Epidermal melanocyte (primary cell): ENCODE measurements around the gene CATSPERE.

ENCODE experiments used
- DNase-seq: peaks from one replicate; pipeline ENCODE4 v3.0.0; 2011; ENCODE audit warnings: low spot score; ENCODE audit not compliant: insufficient read length

CATSPERE gene

DNA sequence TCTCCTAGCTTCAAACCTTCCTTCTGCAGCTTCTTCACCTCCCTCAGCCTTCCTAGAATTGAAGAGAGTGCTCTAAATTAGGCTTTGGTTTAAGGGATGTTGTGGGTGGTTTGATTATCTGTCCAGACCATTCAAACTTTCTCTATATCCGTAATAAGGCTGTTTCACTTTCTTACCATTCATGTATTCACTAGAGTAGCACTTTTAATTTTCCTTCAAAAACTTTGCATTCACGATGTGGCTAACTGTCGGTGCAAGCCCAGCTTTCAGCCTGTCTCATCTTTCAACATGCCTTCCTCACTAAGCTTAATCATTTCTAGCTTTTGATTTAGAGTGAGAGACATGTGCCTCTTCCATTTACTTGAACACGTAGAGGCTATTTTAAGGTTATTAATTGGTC, 165.6 kb downstream of the CATSPERE start:
- DNase-seq: no peak

DNA sequence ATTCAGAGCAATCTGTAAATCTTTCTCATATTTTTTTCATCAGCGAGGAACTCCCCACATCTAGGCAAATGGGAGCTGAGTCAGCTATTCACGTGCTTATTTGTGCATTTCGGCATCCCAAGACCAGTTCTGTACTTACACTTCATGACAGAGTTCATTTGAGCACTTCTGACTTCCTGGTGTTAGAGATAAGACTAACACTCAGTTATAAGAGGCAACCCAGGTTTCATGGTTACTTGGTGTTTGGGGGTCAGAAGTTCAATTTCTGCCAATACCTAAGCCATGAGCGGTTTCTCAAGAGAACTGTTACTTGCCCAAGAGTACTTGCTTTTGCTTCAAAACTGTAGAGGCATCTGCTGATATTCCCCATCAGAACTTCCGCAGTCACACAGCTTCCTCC, 167.7 kb downstream of the CATSPERE start:
- DNase-seq: no peak

DNA sequence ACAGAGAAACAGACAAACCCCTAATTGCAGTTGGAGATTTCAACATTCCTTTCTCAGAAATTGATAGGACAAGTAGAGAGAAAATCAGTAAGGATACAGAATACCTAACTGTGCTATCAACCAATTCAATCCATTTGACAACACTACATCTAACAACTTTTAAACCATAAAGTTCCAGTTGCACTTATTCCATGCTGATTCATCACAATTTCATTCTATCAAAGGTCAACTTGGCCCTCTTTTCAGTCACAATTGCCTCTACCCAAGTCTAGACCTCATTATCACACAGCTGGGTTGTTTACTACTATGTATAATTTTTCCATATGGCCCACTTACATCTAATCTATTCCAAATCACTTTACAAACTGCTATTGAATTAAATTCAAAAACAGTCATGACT, 172.1 kb downstream of the CATSPERE start:
- no peak for DNase-seq

DNA sequence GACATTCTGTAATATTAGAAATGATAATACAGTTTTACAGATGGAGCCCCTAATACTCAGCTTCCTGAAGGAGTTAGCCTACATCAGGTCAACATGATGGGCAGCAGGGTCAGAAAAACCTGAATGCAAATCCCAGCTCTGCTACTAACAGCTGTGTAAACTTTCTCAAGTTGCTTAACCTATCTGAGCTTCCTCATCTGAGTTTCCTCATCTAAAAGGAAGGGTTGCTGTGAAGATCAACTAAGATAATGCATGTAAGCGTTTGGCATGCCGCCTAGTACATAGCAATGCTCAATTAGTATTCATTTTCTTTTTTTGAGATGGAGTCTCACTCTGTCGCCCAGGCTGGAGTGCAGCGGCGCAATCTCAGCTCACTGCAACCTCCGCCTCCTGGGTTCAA, 173.5 kb downstream of the CATSPERE start:
- DNase-seq: no peak

DNA sequence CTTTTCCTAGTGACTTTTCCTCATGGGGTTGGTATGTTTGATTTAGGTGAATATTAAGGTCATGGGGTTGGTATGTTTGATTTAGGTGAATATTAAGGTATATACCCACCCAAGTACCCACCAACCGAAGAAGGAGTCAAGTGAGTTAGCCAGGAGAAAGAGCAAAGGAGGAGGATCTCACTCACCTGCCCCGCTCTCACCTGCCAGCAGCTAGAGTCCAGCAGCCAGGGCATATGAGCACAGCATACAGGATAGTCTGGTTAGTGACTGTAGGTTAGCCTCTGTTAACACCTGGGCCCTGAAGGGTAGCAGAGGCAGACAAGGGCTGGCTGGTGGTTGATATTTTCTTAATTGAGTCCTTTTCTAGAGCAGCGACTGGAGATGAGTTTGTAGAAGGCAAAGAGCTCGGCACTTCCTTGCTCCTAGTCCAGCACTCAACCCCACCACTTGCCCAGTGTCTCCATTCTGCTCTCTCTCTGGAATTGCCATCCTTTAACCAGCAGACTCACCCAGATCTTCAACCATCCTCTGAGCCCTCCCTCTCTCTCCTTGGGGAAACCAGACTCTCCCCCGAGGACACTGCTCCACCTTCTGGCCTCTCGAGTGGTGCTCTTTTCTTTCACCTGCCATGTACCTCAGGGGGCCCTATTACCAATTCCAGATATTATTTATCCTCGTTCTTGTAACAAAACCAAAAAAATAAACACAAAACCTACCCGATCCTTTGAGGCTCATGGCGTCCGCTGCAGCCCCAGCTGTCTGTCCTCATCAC, 175.6 kb downstream of the CATSPERE start:
- DNase-seq: no peak

DNA sequence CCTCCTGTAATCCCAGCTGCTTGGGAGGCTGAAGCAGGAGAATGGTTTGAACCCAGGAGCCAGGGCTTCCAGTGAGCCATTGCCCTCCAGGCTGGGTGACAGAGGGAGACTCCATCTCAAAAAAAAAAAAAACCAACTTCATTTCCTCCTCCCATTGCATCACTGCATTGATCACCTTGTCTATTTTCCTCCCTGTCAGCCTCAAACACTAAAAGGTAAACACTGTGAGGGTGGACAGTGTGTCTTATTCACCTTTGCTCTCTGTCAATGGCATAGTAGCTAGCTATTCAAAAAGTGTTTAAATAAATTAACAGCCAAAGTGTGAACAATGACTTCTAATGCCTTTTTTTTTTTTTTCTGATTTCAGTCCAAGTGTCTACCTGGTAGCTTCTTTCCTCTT, 178.5 kb downstream of the CATSPERE start:
- no peak for DNase-seq

DNA sequence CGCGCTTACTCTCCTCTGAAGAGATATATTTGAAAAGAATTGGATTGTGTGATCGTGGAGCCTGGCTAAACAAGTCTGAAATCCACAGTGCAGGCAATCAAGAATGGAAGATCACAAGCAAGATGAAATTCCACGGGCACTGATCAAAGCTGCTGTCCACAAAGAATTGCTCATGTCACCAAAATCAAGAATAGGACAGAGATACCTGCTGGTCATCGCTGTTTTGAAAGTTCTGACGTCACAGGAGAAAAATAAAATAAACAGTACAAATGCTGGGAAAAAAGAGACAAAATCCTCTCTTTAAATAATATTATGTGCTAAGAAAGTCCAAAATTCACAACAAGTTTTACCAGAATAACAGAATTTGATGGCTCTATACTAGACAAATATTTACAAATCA, 179.8 kb downstream of the CATSPERE start:
- DNase-seq: no peak

DNA sequence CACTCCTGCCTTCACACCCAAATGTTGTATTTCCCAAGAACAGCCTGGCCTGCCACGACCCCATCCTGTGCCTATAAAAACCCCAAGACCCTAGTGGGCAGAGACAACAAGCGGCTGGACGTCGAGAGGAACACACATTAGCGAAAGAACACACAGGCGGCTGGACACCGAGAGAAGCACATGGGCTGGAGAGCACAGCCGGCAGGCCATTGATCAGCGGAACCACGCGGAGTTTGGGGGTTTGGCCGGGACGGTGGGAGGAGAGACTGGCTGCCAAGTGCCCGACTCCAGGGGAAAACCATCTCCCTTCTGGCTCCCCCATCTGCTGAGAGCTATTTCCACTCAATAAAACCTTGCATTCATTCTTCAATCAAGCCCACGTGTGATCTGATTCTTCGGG, 181.5 kb downstream of the CATSPERE start:
- no peak for DNase-seq

DNA sequence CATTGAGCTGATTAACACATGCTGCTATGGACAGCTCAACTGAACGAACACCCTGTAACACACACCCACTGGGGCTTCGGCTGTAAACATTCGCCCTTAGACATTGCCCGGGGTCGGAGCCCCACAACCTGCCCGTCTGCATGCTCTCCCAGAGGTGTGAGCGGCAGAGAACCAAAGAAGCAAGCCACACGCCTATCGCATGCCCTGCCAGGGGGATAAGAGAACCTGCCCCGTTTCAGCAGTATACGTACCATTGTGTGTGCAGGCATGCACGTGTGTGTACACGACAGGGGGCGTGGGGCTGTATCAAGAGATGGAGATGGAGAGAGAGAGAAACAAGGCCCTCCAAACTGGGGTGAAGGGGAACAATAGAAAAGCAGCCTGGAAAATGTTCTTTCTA, 181.9 kb downstream of the CATSPERE start:
- no peak for DNase-seq

DNA sequence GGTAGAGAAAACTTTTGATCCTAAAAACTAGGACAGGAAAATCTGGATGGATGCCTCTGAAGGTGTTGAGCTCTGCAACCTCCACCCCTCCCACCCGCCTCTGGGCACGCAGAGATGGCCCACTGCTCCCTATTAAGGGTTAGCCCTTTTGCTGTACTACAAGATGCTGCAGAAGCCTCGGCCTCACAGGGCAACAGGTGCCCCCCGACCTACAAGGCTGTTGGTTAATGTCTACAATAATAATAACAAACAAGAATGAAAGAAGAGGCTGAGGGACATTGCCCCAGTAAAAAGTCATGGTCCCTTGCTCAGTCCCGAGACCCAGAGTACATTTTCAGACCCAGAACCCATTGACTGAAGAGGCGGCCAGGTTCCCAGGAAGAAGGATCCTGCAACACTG, 184.3 kb downstream of the CATSPERE start:
- DNase-seq: no peak

DNA sequence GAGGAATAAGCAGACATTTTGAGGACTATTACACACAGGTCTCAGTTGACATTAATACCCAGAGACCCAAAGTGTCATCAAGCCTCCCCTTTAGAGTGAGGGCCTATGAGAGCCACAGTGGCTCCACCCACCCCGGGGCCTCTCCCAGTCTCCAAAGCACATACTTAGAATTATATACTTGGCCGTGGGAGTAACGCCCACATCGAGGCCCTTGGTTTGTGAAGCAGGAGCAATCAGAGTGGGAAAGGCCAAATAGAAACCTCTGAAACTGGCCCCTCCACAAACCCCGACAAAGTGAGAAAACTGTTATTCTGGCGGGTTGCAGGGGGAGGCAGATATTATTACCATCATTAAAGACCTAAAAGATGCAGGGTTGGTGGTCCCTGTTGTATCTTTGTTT, 184.8 kb downstream of the CATSPERE start:
- DNase-seq: no peak

DNA sequence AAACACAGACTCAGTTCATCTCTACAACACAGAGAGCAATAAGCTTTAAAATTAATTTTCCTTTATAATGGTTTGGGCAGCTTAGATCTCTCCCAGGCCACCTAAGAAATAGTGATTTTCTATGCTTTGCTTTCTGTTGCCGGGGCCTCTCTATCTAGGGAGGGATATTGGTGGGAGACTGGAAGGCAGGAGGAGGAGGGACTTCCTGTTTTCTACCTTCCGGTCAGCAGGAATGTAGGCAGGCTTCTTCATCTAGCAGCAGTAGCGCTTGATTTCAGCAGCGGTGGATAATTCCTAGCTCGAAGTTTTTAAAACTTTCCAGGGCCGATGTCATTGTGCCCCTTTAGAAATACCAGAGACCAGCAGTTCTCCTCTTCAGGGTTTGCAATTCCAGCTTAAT, 186.7 kb downstream of the CATSPERE start:
- DNase-seq: no peak

DNA sequence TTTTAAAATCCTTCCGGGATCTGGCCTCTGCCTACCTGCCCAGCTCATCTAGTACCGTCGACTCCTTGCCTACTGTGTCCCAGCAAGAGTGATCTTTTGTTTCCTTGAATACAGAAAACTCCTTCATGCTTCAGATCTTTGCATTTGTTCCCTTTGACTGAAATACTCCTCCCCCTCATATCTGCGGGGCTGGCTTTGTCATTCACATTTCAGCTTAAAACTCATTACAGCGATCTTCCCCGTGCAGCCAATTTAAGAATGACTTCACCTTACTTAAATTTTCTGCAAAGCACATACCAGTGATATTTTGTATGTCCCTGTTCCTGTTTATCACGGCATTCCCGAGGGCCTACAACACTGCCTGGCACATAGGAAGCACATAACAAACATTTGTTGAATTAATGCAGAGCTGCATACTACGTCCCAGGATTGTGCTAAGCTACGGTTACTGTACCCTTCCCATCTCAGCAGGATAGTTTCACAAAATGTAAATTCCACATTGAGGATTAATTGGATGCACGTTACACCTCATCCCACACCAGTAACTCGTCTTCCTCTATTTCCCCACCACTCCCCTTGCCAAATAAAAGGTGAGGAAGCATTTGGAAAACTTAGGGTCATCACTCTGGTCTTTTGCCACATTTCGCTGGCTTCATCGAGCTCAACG, 191.0 kb downstream of the CATSPERE start:
- no peak for DNase-seq

DNA sequence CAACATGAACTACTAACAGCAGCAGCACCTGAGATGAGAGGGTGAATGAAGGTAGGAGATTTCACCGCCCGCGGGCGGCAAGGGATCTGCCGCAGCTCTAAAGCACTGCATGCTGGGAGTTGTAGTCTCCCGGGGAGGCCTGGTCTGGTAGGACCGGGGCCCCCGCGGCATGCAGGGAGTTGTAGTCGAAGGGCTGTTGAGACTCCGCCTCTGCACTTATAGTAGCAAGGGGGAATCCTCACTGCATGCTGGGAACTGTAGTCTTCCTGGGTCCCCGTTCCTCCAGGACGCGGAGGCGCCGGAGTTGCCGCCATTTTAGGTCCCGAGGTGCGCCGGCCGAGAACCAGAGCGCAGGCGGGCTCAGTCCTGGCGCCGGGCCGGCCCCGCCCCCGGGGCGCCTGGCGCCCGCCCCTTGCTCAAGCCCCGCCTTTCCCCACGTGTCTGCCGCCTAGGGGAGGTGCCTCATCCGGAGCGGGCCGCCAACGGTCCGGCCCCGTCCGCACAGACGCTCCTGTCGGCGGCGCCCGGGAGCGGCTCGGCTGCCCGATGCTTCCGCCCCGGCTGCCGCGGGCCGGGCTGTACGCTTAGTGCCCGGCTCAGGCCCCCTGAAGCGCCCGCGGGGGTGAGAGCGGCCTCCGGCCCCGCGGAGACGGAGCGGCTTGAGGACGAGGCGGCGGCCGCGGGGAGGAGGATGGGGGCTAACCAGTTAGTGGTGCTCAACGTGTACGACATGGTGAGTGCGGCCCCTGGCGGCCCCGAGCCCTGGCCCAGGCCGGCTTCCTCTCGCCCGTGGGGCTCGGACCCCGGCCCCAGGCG, 191.8 kb downstream of the CATSPERE start, which contains the start of gene DESI2:
Gene DESI2, plus strand, starts transcription at position 504 of the 816 bp plus-strand sequence. Its CDS starts 188 bp downstream, at position 692.
- DNase-seq: peak; percentile 96

DNA sequence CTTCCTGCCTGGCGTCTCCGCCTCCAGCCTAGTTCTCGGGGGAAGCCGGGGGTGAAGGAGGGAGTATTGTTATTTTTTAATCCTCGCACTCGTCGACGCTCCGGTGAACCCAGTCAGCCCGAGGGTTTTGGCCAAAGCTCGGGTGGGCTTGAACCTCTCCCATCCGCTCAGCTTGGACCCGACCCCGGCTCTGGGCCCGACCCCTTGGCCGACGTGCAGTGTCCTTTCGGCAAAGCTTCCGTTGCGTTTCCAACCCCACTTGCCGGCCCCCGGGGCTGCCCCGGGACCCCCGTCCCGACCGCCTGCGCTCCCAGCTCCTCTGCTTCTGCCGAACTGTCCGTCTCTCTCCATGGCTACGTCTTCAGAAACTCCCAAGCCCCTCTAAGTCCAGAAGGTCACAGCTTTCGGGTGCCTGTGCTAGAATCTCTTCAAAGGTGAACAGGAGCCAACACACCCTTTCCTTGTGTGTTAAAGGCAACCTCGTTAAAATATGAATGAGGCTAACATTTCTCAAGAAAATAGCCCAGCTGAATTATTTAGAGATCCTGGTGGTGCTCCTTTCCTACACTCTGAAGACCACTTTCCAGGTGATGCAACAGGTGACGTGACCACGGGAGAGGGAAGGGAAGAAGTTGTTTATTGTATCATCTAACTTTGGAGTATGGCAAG, 192.5 kb downstream of the CATSPERE start:
- no peak for DNase-seq

DNA sequence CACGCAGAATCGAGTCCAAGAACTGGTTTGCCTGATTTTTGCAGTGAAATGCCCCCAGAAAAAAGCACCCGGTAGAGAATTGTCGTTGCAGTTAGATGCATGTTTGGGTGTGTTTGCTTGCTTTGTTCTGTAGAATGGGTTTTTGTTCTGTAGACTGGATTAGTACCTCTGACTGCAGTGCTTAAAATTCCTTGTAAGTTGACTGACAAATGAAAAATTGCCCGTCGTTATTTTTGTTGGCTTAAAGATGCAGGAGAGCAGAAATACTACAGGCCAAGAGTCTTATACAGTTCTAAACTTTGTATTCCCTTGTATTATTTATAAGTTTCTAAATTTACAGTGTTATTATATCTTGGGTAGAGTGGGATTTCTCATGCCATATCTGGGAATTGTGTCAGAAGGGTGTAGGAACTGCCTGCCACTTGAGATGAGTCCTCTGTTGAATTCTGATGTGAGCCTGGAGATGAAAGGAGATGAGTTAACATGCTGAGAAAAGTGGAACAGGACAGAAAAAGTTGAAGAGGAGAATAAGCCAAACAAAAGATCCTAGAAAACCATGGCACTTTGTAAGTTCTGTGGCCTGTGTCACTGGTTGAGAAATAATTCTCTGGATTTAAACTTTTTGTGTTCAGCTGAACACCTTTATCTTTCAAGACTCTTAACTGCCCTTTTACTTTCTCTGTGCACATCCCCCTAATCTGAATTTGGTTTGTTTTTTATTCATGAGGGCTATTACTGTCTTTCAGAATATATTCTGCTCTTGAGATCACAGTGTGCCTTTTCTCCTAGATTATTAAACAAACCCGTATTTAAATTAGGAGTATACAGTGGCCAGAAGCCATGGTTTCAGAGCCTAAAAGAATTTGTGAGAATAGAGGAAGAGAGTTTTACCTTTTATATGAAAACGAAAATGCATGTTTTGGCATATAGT, 193.3 kb downstream of the CATSPERE start:
- no peak for DNase-seq

DNA sequence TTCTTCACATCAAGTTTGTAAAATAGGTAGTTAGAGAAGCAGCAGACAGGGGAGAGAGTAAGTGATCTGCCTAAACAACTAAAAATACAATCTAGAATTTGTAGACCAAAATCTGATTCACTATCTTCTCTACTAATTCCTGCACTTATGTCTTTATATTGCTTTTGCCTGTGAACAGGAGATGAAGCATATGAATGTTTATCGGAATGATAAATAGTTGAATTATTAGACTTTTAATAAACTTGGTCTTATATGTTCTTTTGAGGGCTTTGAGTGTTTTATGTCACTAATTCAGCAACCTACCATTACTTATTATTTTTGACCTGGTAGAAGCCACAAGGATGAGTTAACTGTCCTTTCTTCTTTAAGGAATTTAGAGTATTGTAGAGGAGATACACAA, 194.1 kb downstream of the CATSPERE start:
- DNase-seq: no peak

DNA sequence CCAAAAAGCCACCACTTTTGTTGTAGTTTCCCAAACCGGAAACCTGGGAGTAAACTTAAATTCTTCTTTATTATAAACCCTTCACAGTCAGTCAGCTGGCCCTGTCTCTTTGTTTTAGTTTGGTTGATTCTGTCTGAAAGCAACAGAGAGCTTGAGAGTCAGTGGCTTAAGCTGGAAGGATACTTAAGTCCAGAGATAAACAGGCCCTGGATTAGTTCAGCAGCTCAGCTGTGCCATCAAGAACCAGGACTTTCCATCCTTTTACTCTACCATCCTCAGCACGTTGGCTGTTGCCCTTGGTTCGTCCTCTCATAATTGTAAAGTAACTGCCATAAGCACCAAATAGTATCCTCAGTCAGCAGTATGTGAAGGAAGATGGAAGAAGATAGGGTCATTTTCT, 196.3 kb downstream of the CATSPERE start:
- DNase-seq: no peak

DNA sequence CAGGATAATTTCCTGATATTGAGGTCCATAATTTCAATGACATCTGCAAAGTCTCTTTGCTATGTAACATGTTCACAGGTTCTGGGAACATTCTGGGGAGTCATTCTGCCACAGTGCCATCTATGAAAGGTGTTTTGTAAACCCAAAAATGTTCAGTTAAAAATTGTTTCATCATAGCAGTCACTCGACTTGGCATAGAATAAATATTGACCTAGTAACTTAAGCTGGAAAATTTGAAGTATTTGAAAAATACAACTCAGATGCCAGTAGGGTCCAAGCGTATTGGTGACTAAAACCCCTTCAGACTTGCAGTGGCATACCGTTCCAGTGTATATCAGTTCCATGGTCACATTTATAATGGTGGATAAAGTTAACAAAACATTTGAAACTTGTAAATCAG, 198.6 kb downstream of the CATSPERE start:
- DNase-seq: no peak

DNA sequence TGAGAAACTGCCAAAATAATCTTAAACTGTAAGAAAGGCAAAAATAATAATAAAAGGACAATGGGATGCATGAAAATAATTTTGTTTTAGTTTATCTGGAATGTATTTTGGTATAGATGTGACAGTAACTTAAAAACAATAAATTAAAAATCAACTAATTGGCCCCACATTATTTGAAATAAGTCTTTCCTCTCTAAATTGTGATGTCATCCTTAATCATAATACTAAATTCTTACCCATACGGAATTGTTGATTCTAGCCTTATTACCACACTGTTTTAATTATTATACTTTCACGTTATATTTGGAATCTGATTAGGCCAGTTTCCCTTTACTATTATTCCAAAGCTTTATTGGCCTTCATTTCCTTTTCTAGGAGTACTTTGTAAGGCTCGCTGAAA, 199.5 kb downstream of the CATSPERE start:
- DNase-seq: no peak
